AG04449 (cell line): Measurements from ENCODE around the gene ZBTB24.

Experiments used
- CTCF ChIA-PET: fragments of 350-600 bp; formaldehyde crosslinking; extraction: SDS; loops from one replicate; lab custom pipeline; 2021; ENCODE audit warnings: antibody characterized with exemption; lab: Yijun Ruan, JAX
- POLR2A ChIA-PET: fragments of 400-600, 350-600 bp; formaldehyde crosslinking; extraction: SDS; loops from one replicate; lab custom pipeline; 2020; ENCODE audit warnings: antibody characterized with exemption, inconsistent platforms; lab: Yijun Ruan, JAX
- DNase-seq: peaks from one replicate; pipeline ENCODE4 v3.0.0-alpha.2; 2010; ENCODE audit warnings: low read depth, low spot score
- H3K4me3 ChIP-seq: 2 replicates; pipeline ENCODE4 v1.5.1; 2011; ENCODE audit warnings: low read depth, mild to moderate bottlenecking, control low read depth, low read length
- TF ChIP-seq, protein P1 (sequence below): IDR thresholded peaks from one replicate; pipeline ENCODE4 v1.5.1; 2011; ENCODE audit warnings: mild to moderate bottlenecking, moderate library complexity, low read length, control low read depth, inconsistent platforms; ENCODE audit not compliant: insufficient read depth; ENCODE audit errors: missing control alignments

The ZBTB24 gene

DNA sequence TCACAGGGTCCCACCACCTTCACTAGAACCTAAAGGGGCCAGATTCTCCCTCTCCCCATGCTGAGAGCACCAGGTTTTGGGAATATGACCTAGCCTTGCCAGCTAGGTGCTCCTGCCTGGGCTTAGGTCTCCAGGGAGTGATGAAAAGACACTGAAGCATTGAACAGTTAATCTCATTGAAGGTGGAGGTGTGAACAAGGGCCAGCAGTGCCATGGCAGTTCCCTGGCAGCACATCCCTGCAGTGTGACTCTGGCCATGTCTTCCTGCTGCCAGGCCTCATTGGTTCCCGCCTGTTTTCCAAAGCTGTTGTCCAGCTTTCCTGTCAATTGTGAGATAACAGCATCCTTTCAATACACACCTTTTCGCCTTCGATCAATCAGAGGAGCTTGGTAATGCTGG is 53.5 kb downstream of the ZBTB24 start:
- no peak overlapping the region for H3K4me3 ChIP-seq
- POLR2A ChIA-PET, result no interaction called here
- TF ChIP-seq, protein P1, sequence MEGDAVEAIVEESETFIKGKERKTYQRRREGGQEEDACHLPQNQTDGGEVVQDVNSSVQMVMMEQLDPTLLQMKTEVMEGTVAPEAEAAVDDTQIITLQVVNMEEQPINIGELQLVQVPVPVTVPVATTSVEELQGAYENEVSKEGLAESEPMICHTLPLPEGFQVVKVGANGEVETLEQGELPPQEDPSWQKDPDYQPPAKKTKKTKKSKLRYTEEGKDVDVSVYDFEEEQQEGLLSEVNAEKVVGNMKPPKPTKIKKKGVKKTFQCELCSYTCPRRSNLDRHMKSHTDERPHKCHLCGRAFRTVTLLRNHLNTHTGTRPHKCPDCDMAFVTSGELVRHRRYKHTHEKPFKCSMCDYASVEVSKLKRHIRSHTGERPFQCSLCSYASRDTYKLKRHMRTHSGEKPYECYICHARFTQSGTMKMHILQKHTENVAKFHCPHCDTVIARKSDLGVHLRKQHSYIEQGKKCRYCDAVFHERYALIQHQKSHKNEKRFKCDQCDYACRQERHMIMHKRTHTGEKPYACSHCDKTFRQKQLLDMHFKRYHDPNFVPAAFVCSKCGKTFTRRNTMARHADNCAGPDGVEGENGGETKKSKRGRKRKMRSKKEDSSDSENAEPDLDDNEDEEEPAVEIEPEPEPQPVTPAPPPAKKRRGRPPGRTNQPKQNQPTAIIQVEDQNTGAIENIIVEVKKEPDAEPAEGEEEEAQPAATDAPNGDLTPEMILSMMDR, result no peak
- no peak for DNase-seq
- CTCF ChIA-PET, result no interaction called here

DNA sequence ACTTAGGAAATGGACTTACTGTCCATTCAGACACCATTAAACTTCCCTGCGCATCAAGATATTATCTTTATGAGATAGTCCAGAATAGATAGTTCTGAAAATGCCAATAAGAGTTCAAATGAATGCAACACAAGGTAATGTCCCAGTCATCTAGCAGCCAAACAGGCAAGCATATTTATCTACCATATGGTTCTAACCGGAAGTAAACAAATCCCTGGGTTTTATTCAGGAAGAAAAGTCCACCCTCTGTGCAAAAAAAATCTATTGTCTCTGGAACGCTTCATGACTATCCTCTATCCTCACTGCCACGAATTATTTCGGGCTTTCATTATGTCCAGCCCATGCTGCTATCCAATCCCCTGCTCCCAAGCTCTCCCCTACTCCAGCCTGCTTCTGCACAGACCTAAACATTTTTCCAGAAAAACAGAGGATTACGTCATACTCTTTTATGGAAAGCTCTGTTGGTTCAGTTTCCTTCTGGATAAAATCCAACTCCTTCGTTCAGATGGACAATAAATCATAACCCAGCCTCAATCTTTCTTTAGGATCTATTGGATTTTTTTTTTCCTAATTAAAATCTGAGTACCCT is 54.0 kb downstream of the ZBTB24 start:
- H3K4me3 ChIP-seq, result no peak overlapping the region
- ChIA-PET POLR2A (no interaction called here), CTCF (no interaction called here)
- DNase-seq, result no peak
- TF ChIP-seq, protein P1, result no peak

DNA sequence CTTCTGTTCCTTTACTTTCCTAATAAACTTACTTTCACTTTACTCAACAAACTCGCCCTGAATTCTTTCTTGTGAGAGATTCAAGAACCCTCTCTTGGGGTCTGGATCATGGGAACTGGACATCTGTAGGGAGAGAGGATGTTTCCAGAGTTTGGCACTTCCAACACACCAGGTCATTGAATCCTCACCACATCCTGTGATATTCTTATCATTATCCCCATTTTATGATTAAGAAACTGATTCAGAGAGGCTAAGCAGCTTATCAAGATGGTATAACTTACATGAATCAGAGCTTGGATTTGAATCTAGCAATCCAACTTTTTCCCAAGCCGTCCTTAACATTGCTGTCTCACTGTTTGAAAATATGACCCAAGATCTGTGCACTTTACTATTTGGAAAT is 58.1 kb downstream of the ZBTB24 start:
- ChIA-PET CTCF (no interaction called here), POLR2A (no interaction called here)
- DNase-seq, result no peak
- TF ChIP-seq, protein P1, result no peak
- no peak overlapping the region for H3K4me3 ChIP-seq

DNA sequence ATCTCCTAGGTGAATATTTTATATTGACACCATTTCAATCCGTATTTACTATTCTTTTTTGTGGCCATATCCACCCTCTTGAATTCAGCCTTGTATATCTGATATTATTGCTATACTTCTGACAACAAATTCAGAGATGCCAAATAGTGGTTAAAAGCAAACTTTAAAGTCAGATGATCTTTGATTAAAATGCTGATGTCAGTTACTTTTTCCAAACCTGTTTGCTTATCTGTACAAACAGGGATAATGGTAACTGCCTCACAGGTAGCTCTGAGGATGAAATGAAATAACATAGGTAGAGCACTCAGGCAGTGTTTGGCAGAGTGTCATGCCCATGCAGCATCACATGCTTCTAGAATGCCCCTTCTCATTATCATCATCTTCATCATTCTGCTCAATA is 61.8 kb downstream of the ZBTB24 start:
- ChIA-PET CTCF (no interaction called here), POLR2A (no interaction called here)
- no peak for DNase-seq
- no peak overlapping the region for H3K4me3 ChIP-seq
- TF ChIP-seq, protein P1, result no peak

DNA sequence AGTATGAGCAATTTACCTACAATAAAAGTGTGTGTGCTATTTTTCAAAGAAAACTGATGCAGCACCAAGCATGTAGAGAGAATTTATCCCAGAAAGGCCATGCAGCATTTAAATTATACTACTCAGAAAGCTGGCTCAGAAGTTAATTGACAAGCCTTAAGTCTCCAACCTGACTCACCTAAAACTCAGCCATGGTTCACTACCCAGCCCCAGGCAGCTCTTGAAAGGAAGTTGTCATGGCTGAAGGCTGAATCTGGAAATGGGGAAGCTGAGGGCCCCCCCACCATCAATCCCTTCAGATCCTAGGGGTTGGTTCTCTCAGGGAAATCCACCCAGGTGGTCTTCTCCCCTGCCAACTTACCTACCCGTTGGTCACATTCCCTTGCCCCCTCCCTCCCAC is 62.3 kb downstream of the ZBTB24 start:
- TF ChIP-seq, protein P1, result no peak
- no peak overlapping the region for H3K4me3 ChIP-seq
- no peak for DNase-seq
- CTCF ChIA-PET, result no interaction called here
- POLR2A ChIA-PET, result no interaction called here

DNA sequence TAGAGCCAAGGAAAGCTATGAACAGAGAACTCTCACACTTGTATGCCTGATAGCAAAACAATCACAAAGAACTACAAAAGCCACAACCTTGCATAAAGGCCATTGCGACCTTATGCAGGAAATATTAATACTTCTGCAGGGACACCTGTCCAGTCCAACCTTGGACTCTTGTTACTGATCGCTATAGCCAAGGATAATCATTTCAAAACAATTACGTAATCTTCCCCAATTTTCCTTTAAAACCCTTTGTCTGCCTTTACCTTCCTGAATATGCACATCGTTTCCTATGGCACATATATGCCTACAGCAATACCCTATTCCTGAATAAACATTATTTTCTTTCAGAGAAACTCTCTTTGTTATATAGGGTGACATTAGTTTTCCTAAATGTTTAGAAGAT is 65.4 kb downstream of the ZBTB24 start:
- TF ChIP-seq, protein P1, result no peak
- H3K4me3 ChIP-seq, result no peak overlapping the region
- DNase-seq, result no peak
- ChIA-PET CTCF (interaction anchor here (0.7 kb wide), 1 partner anchor 230 kb away, joined by 3 read pairs; no protein-coding TSS in a partner anchor), POLR2A (no interaction called here)
